ENCODE data around the gene F11R.
"Not testable (repeated sequence)": the region's sequence is repeated elsewhere in the genome, so short reads cannot be mapped to it uniquely, and the experiment has no call there.

The F11R gene

GRCh38 chr1:161020509-161021164 is at the start of gene F11R:
Gene F11R (minus strand): TSS chr1:161021152. CDS start chr1:161021073, 79 bp downstream.
- DNase-seq, result peak; percentile 86

GRCh38 chr1:161069731-161070270 is 48.8 kb upstream of the F11R start, which contains the start of gene ARHGAP30:
Gene ARHGAP30 (minus strand): TSS chr1:161069891. CDS start chr1:161069624, 267 bp downstream.
- DNase-seq, result no peak

- DNase-seq, result no peak
These were observed 48.3 kb upstream of the F11R start for GRCh38 chr1:161069241-161069640.

GRCh38 chr1:161068306-161069234 is 47.6 kb upstream of the F11R start:
- DNase-seq, result no peak

- DNase-seq, result no peak
These were observed 45.7 kb upstream of the F11R start for GRCh38 chr1:161066694-161067093.

- not testable (repeated sequence) for DNase-seq
These were observed 44.7 kb upstream of the F11R start for GRCh38 chr1:161065681-161066080.

GRCh38 chr1:161063936-161064335 is 43.0 kb upstream of the F11R start:
- DNase-seq, result not testable (repeated sequence)

GRCh38 chr1:161061419-161061818 is 40.5 kb upstream of the F11R start:
- DNase-seq, result no peak

GRCh38 chr1:161059293-161059692 is 38.3 kb upstream of the F11R start:
- DNase-seq, result no peak

GRCh38 chr1:161054805-161055204 is 33.9 kb upstream of the F11R start:
- DNase-seq, result no peak

- DNase-seq, result no peak
These were observed 33.3 kb upstream of the F11R start for GRCh38 chr1:161054232-161054631.

GRCh38 chr1:161052899-161053298 is 31.9 kb upstream of the F11R start:
- DNase-seq, result no peak

GRCh38 chr1:161051219-161051618 is 30.3 kb upstream of the F11R start:
- DNase-seq, result no peak

GRCh38 chr1:161048949-161049722 is 28.2 kb upstream of the F11R start:
- no peak for DNase-seq

- DNase-seq, result no peak
These were observed 26.8 kb upstream of the F11R start for GRCh38 chr1:161047436-161048420.

- no peak for DNase-seq
These were observed 25.8 kb upstream of the F11R start for GRCh38 chr1:161046605-161047228.

- DNase-seq, result peak; percentile 93
These were observed 25.0 kb upstream of the F11R start, which contains the start of gene USF1 for GRCh38 chr1:161045736-161046604. Gene USF1 (minus strand): TSS chr1:161045977. CDS start chr1:161043275, 2,702 bp downstream.

- peak; percentile 28 for DNase-seq
These were observed 24.2 kb upstream of the F11R start for GRCh38 chr1:161044908-161045735.

- DNase-seq, result no peak
These were observed 23.6 kb upstream of the F11R start for GRCh38 chr1:161044535-161044907.

Data from NCI-H748 treated with DMSO at 0.1 percent for 48 hours (cell line).